ENCODE data around the gene SEPTIN1.

SEPTIN1 gene

GRCh38 chr16:30375864-30376263, 6.5 kb downstream of the SEPTIN1 start:
- no peak for DNase-seq

GRCh38 chr16:30374538-30374937, 7.8 kb downstream of the SEPTIN1 start, which contains the start of gene MYL11:
Gene MYL11, plus strand, starts transcription at chr16:30374802. Its CDS starts 56 bp downstream, at chr16:30374858.
- no peak for DNase-seq

GRCh38 chr16:30372725-30373124, 9.6 kb downstream of the SEPTIN1 start:
- DNase-seq = no peak

GRCh38 chr16:30372038-30372712, 10.2 kb downstream of the SEPTIN1 start:
- no peak for DNase-seq

GRCh38 chr16:30371248-30371816, 11.0 kb downstream of the SEPTIN1 start:
- no peak for DNase-seq

GRCh38 chr16:30370456-30371247, 11.7 kb downstream of the SEPTIN1 start, which contains the start of gene TBC1D10B:
Gene TBC1D10B, minus strand, starts transcription at chr16:30370494. Its CDS starts 311 bp downstream, at chr16:30370183.
- DNase-seq = peak; percentile 100

- no peak for DNase-seq
These were observed 12.4 kb downstream of the SEPTIN1 start for GRCh38 chr16:30369938-30370455.

GRCh38 chr16:30369091-30369937, 13.0 kb downstream of the SEPTIN1 start:
- DNase-seq = no peak

- no peak for DNase-seq
These were observed 13.6 kb downstream of the SEPTIN1 start for GRCh38 chr16:30368792-30369090.

GRCh38 chr16:30368122-30368791, 14.1 kb downstream of the SEPTIN1 start:
- no peak for DNase-seq

- no peak for DNase-seq
These were observed 14.9 kb downstream of the SEPTIN1 start for GRCh38 chr16:30367349-30368009.

- no peak for DNase-seq
These were observed 15.8 kb downstream of the SEPTIN1 start for GRCh38 chr16:30366511-30366910.

- no peak for DNase-seq
These were observed 17.2 kb downstream of the SEPTIN1 start for GRCh38 chr16:30365200-30365599.

- no peak for DNase-seq
These were observed 21.2 kb downstream of the SEPTIN1 start for GRCh38 chr16:30361180-30361579.

- no peak for DNase-seq
These were observed 22.5 kb downstream of the SEPTIN1 start for GRCh38 chr16:30359871-30360170.

- DNase-seq = no peak
These were observed 23.1 kb downstream of the SEPTIN1 start for GRCh38 chr16:30358990-30359870.

GRCh38 chr16:30358577-30358936, 23.8 kb downstream of the SEPTIN1 start:
- DNase-seq = no peak

GRCh38 chr16:30357715-30358576, 24.4 kb downstream of the SEPTIN1 start:
- DNase-seq = no peak

- no peak for DNase-seq
These were observed 25.2 kb downstream of the SEPTIN1 start for GRCh38 chr16:30357085-30357714.

Data from NCI-H1092 treated with DMSO at 0.1 percent for 48 hours (cell line).